Caco-2 (cell line): ENCODE measurements around the gene INAFM2. TPM values are rescaled to one million over a fixed set of nuclear protein-coding genes. Genes with fewer than 3 reads are reported as not detected.

Experiments
- BruUV-seq: library from RNA; stranded (reverse); fragments of 400-500 nt; replicated peaks from 2 replicates; lab custom pipeline; 2021; lab: Mats Ljungman, UMichigan
- CTCF ChIA-PET: fragments of 300-600 bp; sonication (Branson Sonifier 250); formaldehyde crosslinking; loops from one replicate; lab custom pipeline; 2022; ENCODE audit warnings: antibody characterized with exemption; lab: Charles Lee
- POLR2A ChIA-PET: fragments of 300-600 bp; sonication (Branson Sonifier 250); formaldehyde crosslinking; loops from one replicate; lab custom pipeline; 2022; ENCODE audit warnings: antibody characterized with exemption; lab: Charles Lee
- DNase-seq, 2 experiments: peaks; one replicate each; pipeline versions ENCODE4 v3.0.0 to v3.0.0-alpha.2; 2020 to 2022
- H3K27me3 ChIP-seq: replicated peaks from 2 replicates; pipeline ENCODE4 v1.6.0; 2011; ENCODE audit warnings: low read length; ENCODE audit not compliant: control insufficient read depth, insufficient read depth
- H3K36me3 ChIP-seq: 2 replicates; pipeline ENCODE4 v1.5.1; 2011; ENCODE audit warnings: low read length; ENCODE audit not compliant: control insufficient read depth, insufficient read depth
- H3K4me1 ChIP-seq: fragments of 250-450 bp; sonication (Bioruptor Pico); 2 replicates; pipeline ENCODE4 v1.5.1; 2020; ENCODE audit warnings: mild to moderate bottlenecking
- H3K4me3 ChIP-seq: 2 replicates; pipeline ENCODE4 v1.5.1; 2011; ENCODE audit warnings: low read depth, mild to moderate bottlenecking, control low read depth, low read length
- H3K9me3 ChIP-seq: fragments of 250-450 bp; sonication (Bioruptor Pico); 2 replicates; pipeline ENCODE4 v1.5.1; 2020; ENCODE audit warnings: mild to moderate bottlenecking, moderate library complexity
- H3K27ac Mint-ChIP-seq: one replicate; pipeline ENCODE4 v1.8.0; 2022; ENCODE audit warnings: mixed read lengths; ENCODE audit not compliant: unreplicated experiment
- H3K27me3 Mint-ChIP-seq: one replicate; pipeline ENCODE4 v1.8.0; 2022; ENCODE audit warnings: mixed read lengths; ENCODE audit not compliant: insufficient read depth, unreplicated experiment
- H3K36me3 Mint-ChIP-seq: one replicate; pipeline ENCODE4 v1.8.0; 2022; ENCODE audit warnings: mild to moderate bottlenecking, mixed read lengths; ENCODE audit not compliant: insufficient read depth, unreplicated experiment
- H3K4me1 Mint-ChIP-seq: one replicate; pipeline ENCODE4 v1.8.0; 2022; ENCODE audit warnings: low read depth, mixed read lengths; ENCODE audit not compliant: unreplicated experiment
- H3K4me3 Mint-ChIP-seq: one replicate; pipeline ENCODE4 v1.8.0; 2022; ENCODE audit warnings: mild to moderate bottlenecking, moderate library complexity, mixed read lengths; ENCODE audit not compliant: unreplicated experiment
- H3K9me3 Mint-ChIP-seq: one replicate; pipeline ENCODE4 v1.8.0; 2022; ENCODE audit warnings: mixed read lengths; ENCODE audit not compliant: unreplicated experiment
- CTCF ChIP-seq, 2 experiments: fragments of 200-600 bp in 1 of 2; IDR thresholded peaks; 1 replicate in 1 of 2; 2 replicates in 1 of 2; pipeline versions ENCODE4 v1.5.1 to v1.8.0; 2011 to 2022; ENCODE audit warnings: antibody characterized with exemption in 1 of 2, control low read depth in 1 of 2, inconsistent platforms in 1 of 2, low read depth in 1 of 2, low read length in 1 of 2, mild to moderate bottlenecking in 1 of 2, moderate library complexity in 1 of 2; ENCODE audit not compliant: insufficient read depth in 1 of 2, severe bottlenecking in 1 of 2, unreplicated experiment in 1 of 2
- intact Hi-C: fragments of 100-400 bp; cut with micrococcal nuclease; formaldehyde crosslinking; loops from one replicate; pipeline ENCODE4 v1.10.0; 2022; ENCODE audit not compliant: unreplicated experiment
- total RNA-seq: library from RNA; stranded (reverse); gene quantifications from 2 replicates; pipeline ENCODE4 v1.2.3, GENCODE V29; 2022

Gene INAFM2
- total RNA-seq, 1 experiment from 2014 or later, result 13.4 TPM

GRCh38 chr15:40365624-40366456 lies 42.3 kb downstream of the INAFM2 start:
- Mint-ChIP-seq H3K4me3 (no peak overlapping the region), H3K27me3 (no peaks in the 10 kb centered on the region), H3K36me3 (no peaks in the 10 kb centered on the region), H3K4me1 (no peaks in the 10 kb centered on the region), H3K9me3 (no peaks in the 10 kb centered on the region), H3K27ac (no peak overlapping the region)
- ChIA-PET CTCF (interaction anchor here (1.5 kb wide), 1 partner anchor 75 kb away, joined by 3 read pairs; the partner anchor contains the start of gene BAHD1), POLR2A (no interaction called here)
- no peaks in the 10 kb centered on the region for H3K27me3 ChIP-seq
- no peak for TF ChIP-seq CTCF (IDR thresholded peaks at IDR 0.05; ENCODE audit: insufficient read depth in 1 of 2, low read depth in 1 of 2, low read length in 1 of 2, severe bottlenecking in 1 of 2, unreplicated experiment in 1 of 2)
- no TSS peak for BruUV-seq
- DNase-seq, result no peak
- intact Hi-C loops, result no loop called here
- H3K36me3 ChIP-seq, result no peaks in the 10 kb centered on the region
- H3K9me3 ChIP-seq, result no peaks in the 10 kb centered on the region
- H3K4me3 ChIP-seq, result no peak overlapping the region
- H3K4me1 ChIP-seq, result no peaks in the 10 kb centered on the region

- Mint-ChIP-seq H3K4me1 (no peaks in the 10 kb centered on the region), H3K36me3 (no peaks in the 10 kb centered on the region), H3K9me3 (no peaks in the 10 kb centered on the region), H3K4me3 (no peak overlapping the region), H3K27me3 (no peaks in the 10 kb centered on the region), H3K27ac (no peak overlapping the region)
- Histone ChIP-seq H3K4me3 (no peak overlapping the region), H3K4me1 (no peaks in the 10 kb centered on the region), H3K36me3 (no peaks in the 10 kb centered on the region), H3K27me3 (no peaks in the 10 kb centered on the region), H3K9me3 (no peaks in the 10 kb centered on the region)
- ChIA-PET POLR2A (no interaction called here), CTCF (interaction anchor here (1.5 kb wide), 1 partner anchor 74 kb away, joined by 3 read pairs; the partner anchor contains the start of gene BAHD1)
- intact Hi-C loops, result no loop called here
- BruUV-seq, result no TSS peak
- no peak for DNase-seq
- no peak for TF ChIP-seq CTCF (IDR thresholded peaks at IDR 0.05; ENCODE audit: insufficient read depth in 1 of 2, low read depth in 1 of 2, low read length in 1 of 2, severe bottlenecking in 1 of 2, unreplicated experiment in 1 of 2)
Observed at GRCh38 chr15:40366457-40367370, 43.2 kb downstream of the INAFM2 start.

- POLR2A ChIA-PET, result no interaction called here
- H3K27me3 ChIP-seq, result no peaks in the 10 kb centered on the region
- Mint-ChIP-seq H3K27ac (no peak overlapping the region), H3K4me1 (no peaks in the 10 kb centered on the region), H3K36me3 (no peaks in the 10 kb centered on the region), H3K27me3 (no peaks in the 10 kb centered on the region), H3K4me3 (no peak overlapping the region), H3K9me3 (no peaks in the 10 kb centered on the region)
- intact Hi-C loops, result no loop called here
- CTCF ChIA-PET, result no interaction called here
- TF ChIP-seq CTCF (IDR thresholded peaks at IDR 0.05; ENCODE audit: insufficient read depth in 1 of 2, low read depth in 1 of 2, low read length in 1 of 2, severe bottlenecking in 1 of 2, unreplicated experiment in 1 of 2), result no peak
- no TSS peak for BruUV-seq
- H3K4me1 ChIP-seq, result no peaks in the 10 kb centered on the region
- H3K9me3 ChIP-seq, result no peaks in the 10 kb centered on the region
- H3K4me3 ChIP-seq, result no peak overlapping the region
- DNase-seq, result no peak
- H3K36me3 ChIP-seq, result no peaks in the 10 kb centered on the region
Observed at GRCh38 chr15:40367371-40367685, 43.8 kb downstream of the INAFM2 start.
